ENCODE measurements around the gene CPAMD8. TPM values are rescaled to one million over a fixed set of nuclear protein-coding genes. Genes with fewer than 3 reads are reported as not detected.

Gene CPAMD8
- total and polyA plus RNA-seq, 2 of the 8 experiments (the other 6 are each of a cell fraction or from before 2014, with no cell fraction given), result 6.1 to 9.2 TPM

- Histone ChIP-seq H4K91ac (replicated peaks; ENCODE audit: insufficient read length, low read length) (no peak overlapping the region), H3K27me3 (replicated peaks in 1 of 4; ENCODE audit: control insufficient read depth in 3 of 4, extremely low read depth in 1 of 4, insufficient read depth in 3 of 4, low read length in 3 of 4) (no peaks in the 10 kb centered on the region), H3K36me3 (ENCODE audit: control insufficient read depth in 2 of 4, insufficient read depth in 4 of 4, low read length in 3 of 4) (no peaks in the 10 kb centered on the region), H3K18ac (ENCODE audit: extremely low read depth, low read length) (no peak overlapping the region), H2BK12ac (ENCODE audit: low read depth, low read length) (no peak overlapping the region), H3K56ac (replicated peaks; ENCODE audit: insufficient read length, low read depth, low read length) (no peak overlapping the region), H3K4me2 (ENCODE audit: insufficient read depth in 1 of 2, low read depth in 2 of 2, low read length in 2 of 2) (no peak overlapping the region), H3K23me2 (ENCODE audit: low read depth, low read length) (peaks cover 10% of the 10 kb centered on the region; the same call in 1 of the 2 replicates), H3K23ac (ENCODE audit: insufficient read length) (no peak overlapping the region), H2AFZ (ENCODE audit: low read length) (no peak overlapping the region), H4K20me1 (replicated peaks in 1 of 2; ENCODE audit: control insufficient read depth in 1 of 2, insufficient read depth in 2 of 2, low read length in 2 of 2) (peaks cover 0 to 6% of the 10 kb centered on the region in 2 experiments), H3K4ac (replicated peaks; ENCODE audit: insufficient read length, low read depth, low read length) (no peak overlapping the region), H3K79me1 (ENCODE audit: low read depth, low read length) (no peaks in the 10 kb centered on the region), H4K5ac (ENCODE audit: insufficient read length, low read depth, low read length) (no peak overlapping the region), H2BK120ac (replicated peaks; ENCODE audit: low read depth, low read length) (no peak overlapping the region), H4K8ac (ENCODE audit: extremely low read depth, insufficient read depth, low read length) (no peak overlapping the region; the same call in 1 of the 2 replicates), H3K9ac (replicated peaks in 1 of 4; ENCODE audit: extremely low read depth in 1 of 4, low read depth in 3 of 4, low read length in 3 of 4) (no peak overlapping the region), H2AK5ac (ENCODE audit: low read depth, low read length) (no peak overlapping the region), H3K4me1 (replicated peaks in 1 of 4; ENCODE audit: control insufficient read depth in 3 of 4, insufficient read depth in 4 of 4, low read length in 3 of 4) (no peaks in the 10 kb centered on the region), H2BK5ac (ENCODE audit: low read depth, low read length) (no peak overlapping the region), H3K79me2 (ENCODE audit: control insufficient read depth in 1 of 2, insufficient read depth in 2 of 2, low read length in 2 of 2) (no peaks in the 10 kb centered on the region), H2BK20ac (ENCODE audit: low read length) (no peak overlapping the region), H3K9me3 (ENCODE audit: insufficient read depth in 2 of 2, low read depth in 1 of 2, low read length in 1 of 2) (no peaks in the 10 kb centered on the region), H3K14ac (ENCODE audit: insufficient read length) (no peak overlapping the region), H3K4me3 (ENCODE audit: extremely low read depth in 1 of 4, insufficient read depth in 2 of 4, low read depth in 3 of 4, low read length in 4 of 4) (no peak overlapping the region), H2BK15ac (ENCODE audit: low read length) (no peak overlapping the region), H3K27ac (ENCODE audit: low read depth, low read length) (no peak overlapping the region)
- ChIA-PET POLR2A (ENCODE audit: partially characterized antibody) (no interaction called here), CTCF (ENCODE audit: partially characterized antibody) (no interaction called here)
- 91% methylated on average over 5 of the region's 5 CpGs; no CpG with 5 or more reads in 1 of the 2 experiments for WGBS, 2 experiments (ENCODE audit: extremely low coverage in 1 of 2, insufficient coverage in 1 of 2, insufficient read length in 1 of 2, insufficient replicate concordance in 2 of 2, low coverage in 1 of 2, low lambda C conversion rate in 2 of 2, missing lambda C conversion rate in 1 of 2)
- FAIRE-seq, result no peak
- DNase-seq (ENCODE audit: low read depth in 1 of 2, low spot score in 2 of 2), result no peak
- TF ChIP-seq RNF2 (IDR thresholded peaks at IDR 0.05; ENCODE audit: borderline replicate concordance, low read depth, low read length, missing control alignments, poor library complexity, severe bottlenecking), result no peak
- no peak for TF ChIP-seq E2F6 (IDR thresholded peaks at IDR 0.05)
- no peak for TF ChIP-seq CTBP2 (IDR thresholded peaks at IDR 0.05; ENCODE audit: borderline replicate concordance, insufficient read depth, insufficient read length, low read length)
- no peak for TF ChIP-seq EGR1 (IDR thresholded peaks at IDR 0.05; ENCODE audit: borderline replicate concordance, low read depth, low read length)
- TF ChIP-seq BRCA1 (IDR thresholded peaks at IDR 0.05; ENCODE audit: low read depth, low read length), result no peak
- no peak for TF ChIP-seq MAX (IDR thresholded peaks at IDR 0.05)
- no peak for TF ChIP-seq GABPA (IDR thresholded peaks at IDR 0.05; ENCODE audit: borderline replicate concordance, insufficient read depth, low read length)
- no peak for TF ChIP-seq RFX5 (IDR thresholded peaks at IDR 0.05; ENCODE audit: borderline replicate concordance, low read depth, low read length)
- no peak for TF ChIP-seq NANOG (IDR thresholded peaks at IDR 0.05; ENCODE audit: insufficient read depth, low read depth, low read length, poor library complexity, severe bottlenecking)
- TF ChIP-seq JUN (IDR thresholded peaks at IDR 0.05; ENCODE audit: low read depth, low read length), result no peak
- no peak for TF ChIP-seq SRF (IDR thresholded peaks at IDR 0.05; ENCODE audit: low read depth, low read length)
- TF ChIP-seq RBBP5 (IDR thresholded peaks at IDR 0.05; ENCODE audit: borderline replicate concordance, low read depth, low read length), result no peak
- no peak for TF ChIP-seq PHF8 (conservative IDR thresholded peaks at IDR 0.05; ENCODE audit: low read depth, low read length)
Measured at GRCh38 chr19:16976446-16976845, 50.2 kb downstream of the CPAMD8 start.

Data from H1 (cell line).